ENCODE results near the gene SLCO1C1. TPM values are rescaled to one million over a fixed set of nuclear protein-coding genes. Genes with fewer than 3 reads are reported as not detected.
"Not testable (repeated sequence)": the region's sequence is repeated elsewhere in the genome, so short reads cannot be mapped to it uniquely, and the experiment has no call there.

Gene SLCO1C1
- total RNA-seq, 4 donors from 2014 or later, result 0.89 TPM; not detected in 3

DNA sequence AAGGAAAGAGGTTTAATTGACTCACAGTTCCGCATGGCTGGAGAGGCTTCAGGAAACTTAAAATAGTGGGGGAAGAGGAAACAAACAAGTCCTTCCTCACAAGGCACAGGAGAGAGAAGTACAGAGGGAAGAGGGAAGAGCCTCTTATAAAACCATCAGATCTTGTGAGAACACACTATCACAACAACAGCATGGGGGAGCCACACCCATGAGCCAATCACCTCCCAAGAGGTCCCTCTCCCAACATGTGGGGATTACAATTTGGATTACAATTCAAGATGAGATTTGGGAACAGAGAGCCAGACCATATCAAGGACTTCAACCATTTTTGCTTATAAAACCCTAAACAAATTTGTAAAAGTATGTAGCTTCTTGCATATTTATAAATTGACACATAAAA is 45.8 kb downstream of the SLCO1C1 start:
- Histone ChIP-seq H3K27ac (no peak overlapping the region), H3K27me3 (no peaks in the 10 kb centered on the region), H3K36me3 (no peaks in the 10 kb centered on the region), H3K4me1 (no peaks in the 10 kb centered on the region), H3K9me3 (no peaks in the 10 kb centered on the region), H3K4me3 (no peak overlapping the region)
- 90% methylated on average over 1 of the region's 1 CpG for WGBS
- TF ChIP-seq POLR2AphosphoS5 (IDR thresholded peaks at IDR 0.05), result no peak
- TF ChIP-seq, protein P1, sequence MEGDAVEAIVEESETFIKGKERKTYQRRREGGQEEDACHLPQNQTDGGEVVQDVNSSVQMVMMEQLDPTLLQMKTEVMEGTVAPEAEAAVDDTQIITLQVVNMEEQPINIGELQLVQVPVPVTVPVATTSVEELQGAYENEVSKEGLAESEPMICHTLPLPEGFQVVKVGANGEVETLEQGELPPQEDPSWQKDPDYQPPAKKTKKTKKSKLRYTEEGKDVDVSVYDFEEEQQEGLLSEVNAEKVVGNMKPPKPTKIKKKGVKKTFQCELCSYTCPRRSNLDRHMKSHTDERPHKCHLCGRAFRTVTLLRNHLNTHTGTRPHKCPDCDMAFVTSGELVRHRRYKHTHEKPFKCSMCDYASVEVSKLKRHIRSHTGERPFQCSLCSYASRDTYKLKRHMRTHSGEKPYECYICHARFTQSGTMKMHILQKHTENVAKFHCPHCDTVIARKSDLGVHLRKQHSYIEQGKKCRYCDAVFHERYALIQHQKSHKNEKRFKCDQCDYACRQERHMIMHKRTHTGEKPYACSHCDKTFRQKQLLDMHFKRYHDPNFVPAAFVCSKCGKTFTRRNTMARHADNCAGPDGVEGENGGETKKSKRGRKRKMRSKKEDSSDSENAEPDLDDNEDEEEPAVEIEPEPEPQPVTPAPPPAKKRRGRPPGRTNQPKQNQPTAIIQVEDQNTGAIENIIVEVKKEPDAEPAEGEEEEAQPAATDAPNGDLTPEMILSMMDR (IDR thresholded peaks at IDR 0.05), result no peak
- TF ChIP-seq EP300 (IDR thresholded peaks at IDR 0.05), result no peak
- no peak for TF ChIP-seq POLR2A (IDR thresholded peaks at IDR 0.05)
- DNase-seq (ENCODE audit: low spot score in 2 of 2), result no peak

DNA sequence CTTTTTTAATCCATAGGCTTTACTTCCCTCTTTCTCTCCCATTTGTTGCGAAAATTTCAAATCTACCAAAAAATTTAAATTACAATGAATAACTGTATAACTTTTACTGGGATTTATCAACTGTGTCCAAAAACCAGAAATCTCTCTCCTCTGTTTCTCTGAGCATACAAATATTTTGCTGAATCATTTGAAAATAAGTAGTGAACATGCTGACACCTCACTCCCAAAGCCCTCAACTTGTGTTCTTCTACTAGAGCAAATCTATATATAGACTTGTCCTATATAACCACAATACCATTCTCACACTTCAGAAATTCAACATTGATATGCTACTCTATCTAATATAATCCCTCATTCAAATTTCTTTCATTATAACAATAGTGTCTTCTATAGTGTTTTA is 53.1 kb downstream of the SLCO1C1 start:
- no peak overlapping the region for H3K4me3 ChIP-seq
- 94% methylated on average over 1 of the region's 1 CpG for WGBS

DNA sequence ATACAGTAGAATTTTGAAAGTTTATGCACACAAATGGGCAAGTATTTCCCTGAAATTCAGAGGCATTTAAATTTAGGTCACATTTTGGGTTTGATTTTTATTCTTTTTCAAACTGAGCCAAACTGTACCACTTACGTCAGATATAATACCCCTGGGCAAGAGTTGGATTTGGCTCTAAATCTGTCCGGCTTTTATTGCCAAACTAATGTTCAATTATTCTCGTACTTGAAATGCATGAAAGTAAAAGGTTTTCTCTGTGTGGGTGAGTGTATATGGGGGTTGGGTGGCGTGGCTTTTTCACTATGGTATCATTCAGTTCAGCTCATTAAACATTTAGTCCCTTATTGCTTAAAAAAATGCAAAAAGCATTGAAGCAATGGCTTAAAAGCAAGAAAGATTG is 55.9 kb downstream of the SLCO1C1 start:
- TF ChIP-seq POLR2A (IDR thresholded peaks at IDR 0.05), result no peak
- Histone ChIP-seq H3K4me1 (no peaks in the 10 kb centered on the region), H3K36me3 (no peaks in the 10 kb centered on the region), H3K9me3 (no peaks in the 10 kb centered on the region), H3K27me3 (no peaks in the 10 kb centered on the region), H3K4me3 (no peak overlapping the region), H3K27ac (no peak overlapping the region)
- no peak for DNase-seq (ENCODE audit: low spot score in 2 of 2)
- WGBS, result 28% methylated on average over 4 of the region's 4 CpGs

More for the DNA sequence above, 53.1 kb downstream of the SLCO1C1 start:
- Histone ChIP-seq H3K27me3 (no peaks in the 10 kb centered on the region), H3K4me1 (no peaks in the 10 kb centered on the region), H3K36me3 (no peaks in the 10 kb centered on the region), H3K27ac (no peak overlapping the region), H3K9me3 (no peaks in the 10 kb centered on the region)
- TF ChIP-seq EP300 (IDR thresholded peaks at IDR 0.05) (no peak), POLR2A (IDR thresholded peaks at IDR 0.05) (no peak), POLR2AphosphoS5 (IDR thresholded peaks at IDR 0.05) (no peak)
- TF ChIP-seq, protein P1 (IDR thresholded peaks at IDR 0.05), result no peak
- DNase-seq (ENCODE audit: low spot score in 2 of 2), result no peak

DNA sequence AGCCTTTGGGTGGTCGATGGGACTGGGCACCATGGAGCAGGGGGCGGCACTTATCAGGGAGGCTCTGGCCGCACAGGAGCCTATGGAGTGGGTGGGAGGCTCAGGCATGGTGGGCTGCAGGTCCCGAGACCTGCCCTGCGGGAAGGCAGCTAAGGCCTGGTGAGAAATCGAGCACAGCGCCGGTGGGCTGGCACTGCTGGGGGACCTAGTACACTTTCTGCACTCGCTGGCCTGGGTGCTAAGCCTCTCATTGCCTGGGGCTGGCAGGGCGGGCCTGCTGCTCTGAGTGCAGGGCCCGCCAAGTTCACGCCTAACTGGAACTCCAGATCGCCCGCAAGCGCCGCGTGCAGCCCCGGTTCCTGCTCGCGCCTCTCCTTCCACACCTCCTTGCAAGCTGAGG is 82.3 kb downstream of the SLCO1C1 start:
- no peak overlapping the region for H3K4me3 ChIP-seq
- H3K27ac ChIP-seq, result no peak overlapping the region
- WGBS, result 84% methylated on average over 5 of the region's 20 CpGs
- no peaks in the 10 kb centered on the region for H3K27me3 ChIP-seq
- no peaks in the 10 kb centered on the region for H3K36me3 ChIP-seq
- DNase-seq (ENCODE audit: low spot score in 2 of 2), result no peak
- H3K9me3 ChIP-seq, result no peaks in the 10 kb centered on the region
- TF ChIP-seq EP300 (IDR thresholded peaks at IDR 0.05) (no peak), POLR2AphosphoS5 (IDR thresholded peaks at IDR 0.05) (no peak), POLR2A (IDR thresholded peaks at IDR 0.05) (no peak)
- TF ChIP-seq, protein P1 (IDR thresholded peaks at IDR 0.05), result no peak
- H3K4me1 ChIP-seq, result no peaks in the 10 kb centered on the region

DNA sequence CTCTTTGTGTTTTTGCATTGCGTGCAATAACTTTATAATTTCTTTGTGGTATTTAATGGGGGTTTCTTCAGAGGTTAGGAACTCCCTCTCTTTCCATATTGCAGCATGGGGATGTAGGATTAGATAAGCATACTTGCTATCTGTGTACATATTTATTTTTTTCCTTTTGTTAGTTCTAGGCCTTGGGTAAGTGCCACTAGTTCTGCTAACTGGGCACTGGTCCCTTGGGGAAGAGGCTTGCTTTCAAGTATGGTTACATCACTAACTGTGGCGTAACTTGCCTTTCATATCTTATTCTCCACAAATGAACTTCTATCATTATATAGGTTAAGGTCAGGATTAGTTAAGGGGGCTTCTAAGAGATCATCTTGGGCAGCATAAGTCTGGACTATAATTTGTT is 83.8 kb downstream of the SLCO1C1 start:
- DNase-seq (ENCODE audit: low spot score in 2 of 2), result no peak
- Histone ChIP-seq H3K4me1 (no peaks in the 10 kb centered on the region), H3K36me3 (no peaks in the 10 kb centered on the region), H3K9me3 (no peaks in the 10 kb centered on the region), H3K4me3 (no peak overlapping the region), H3K27me3 (no peaks in the 10 kb centered on the region), H3K27ac (no peak overlapping the region)
- TF ChIP-seq POLR2AphosphoS5 (IDR thresholded peaks at IDR 0.05) (no peak), EP300 (IDR thresholded peaks at IDR 0.05) (no peak), POLR2A (IDR thresholded peaks at IDR 0.05) (no peak)
- TF ChIP-seq, protein P1 (IDR thresholded peaks at IDR 0.05), result no peak
- 94% methylated on average over 2 of the region's 2 CpGs for WGBS

DNA sequence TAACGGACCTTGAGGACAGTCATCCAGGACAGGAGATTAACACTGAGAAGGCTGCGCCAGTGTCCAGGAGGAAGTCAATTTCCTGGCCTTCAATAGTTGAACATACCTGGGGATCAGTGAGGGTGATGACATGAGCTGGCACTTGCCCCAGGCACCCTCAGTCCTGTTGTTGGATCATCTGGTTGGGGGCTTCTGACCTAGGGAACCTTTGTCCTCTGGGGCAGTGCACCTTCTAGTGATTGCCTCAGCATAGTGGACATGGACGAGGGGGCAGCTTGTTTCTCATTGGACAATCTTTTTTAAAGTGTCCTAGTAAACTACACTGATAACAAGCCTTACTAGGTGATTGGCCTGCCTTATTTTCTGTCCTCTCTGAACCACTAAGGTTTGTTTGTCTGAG is 84.8 kb downstream of the SLCO1C1 start:
- DNase-seq (ENCODE audit: low spot score in 2 of 2); H3K4me3 ChIP-seq; H3K36me3 ChIP-seq; H3K27ac ChIP-seq; H3K4me1 ChIP-seq; H3K27me3 ChIP-seq; H3K9me3 ChIP-seq: not testable (repeated sequence)
- WGBS, result 59% methylated on average over 3 of the region's 3 CpGs

DNA sequence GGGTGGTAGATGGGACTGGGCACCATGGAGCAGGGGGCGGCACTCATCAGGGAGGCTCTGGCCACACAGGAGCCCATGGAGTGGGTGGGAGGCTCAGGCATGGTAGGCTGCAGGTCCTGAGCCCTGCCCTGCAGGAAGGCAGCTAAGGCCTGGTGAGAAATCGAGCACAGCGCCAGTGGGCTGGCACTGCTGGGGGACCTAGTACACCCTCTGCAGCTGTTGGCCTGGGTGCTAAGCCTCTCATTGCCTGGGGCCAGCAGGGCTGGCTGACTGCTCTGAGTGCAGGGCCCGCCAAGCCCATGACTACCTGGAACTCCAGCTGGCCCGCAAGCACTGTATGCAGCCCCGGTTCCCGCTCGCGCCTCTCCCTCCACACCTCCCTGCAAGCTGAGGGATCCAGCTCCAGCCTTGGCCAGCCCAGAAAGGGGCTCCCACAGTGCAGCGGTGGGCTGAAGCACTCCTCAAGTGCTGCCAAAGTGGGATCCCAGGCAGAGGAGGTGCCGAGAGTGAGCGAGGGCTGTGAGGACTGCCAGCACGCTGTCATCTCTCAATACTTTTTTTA is 88.7 kb downstream of the SLCO1C1 start:
- H3K4me1 ChIP-seq; H3K27ac ChIP-seq; H3K9me3 ChIP-seq; H3K4me3 ChIP-seq; H3K27me3 ChIP-seq; H3K36me3 ChIP-seq; DNase-seq (ENCODE audit: low spot score in 2 of 2): not testable (repeated sequence)
- WGBS, result 95% methylated on average over 9 of the region's 13 CpGs

All from suprapubic skin (tissue), 4 donors.